ENCODE results near the gene MPZL1. TPM values are rescaled to one million over a fixed set of nuclear protein-coding genes. Genes with fewer than 3 reads are reported as not detected.

Gene MPZL1
- 63.9 and 79.2 TPM in 2 replicates for total RNA-seq

DNA sequence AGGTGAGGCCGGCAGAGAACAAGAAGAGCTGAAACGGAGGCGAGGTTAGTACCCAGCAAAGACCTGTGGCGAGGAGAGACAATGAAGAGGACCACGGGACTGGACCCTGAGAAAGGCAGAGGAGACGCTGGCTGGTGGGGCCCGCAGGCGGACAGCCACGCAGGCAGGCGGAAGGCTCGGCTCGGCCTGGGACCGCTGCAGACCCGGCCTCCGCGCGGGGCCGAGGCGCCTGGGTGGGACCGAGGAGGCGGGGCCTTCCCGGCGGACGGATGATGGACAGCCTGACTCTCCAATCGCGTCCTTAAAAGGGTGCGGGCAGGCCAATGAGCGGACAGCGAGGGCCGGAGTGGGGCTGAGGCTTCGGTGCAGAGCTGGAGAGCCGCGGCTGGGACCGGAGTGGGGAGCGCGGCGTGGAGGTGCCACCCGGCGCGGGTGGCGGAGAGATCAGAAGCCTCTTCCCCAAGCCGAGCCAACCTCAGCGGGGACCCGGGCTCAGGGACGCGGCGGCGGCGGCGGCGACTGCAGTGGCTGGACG, at the start of gene MPZL1:
Gene MPZL1 (plus strand): TSS at position 366 of the 535 bp plus-strand sequence. CDS start 170 bp downstream, outside the sequence.

Other genes with a start within 250 kb of the MPZL1 start
- gene CD247, start 203.5 kb upstream of the MPZL1 start, total RNA-seq: 0.16 and 0.25 TPM in 2 replicates
- gene CREG1, start 168.2 kb upstream of the MPZL1 start, total RNA-seq: 19.1 and 48.3 TPM in 2 replicates
- 0.13 TPM in 1 of 2 replicates, not detected in the other for gene RCSD1, start 91.8 kb upstream of the MPZL1 start, total RNA-seq
- under 0.01 TPM in 1 of 2 replicates, not detected in the other for gene ADCY10, start 192.2 kb downstream of the MPZL1 start, total RNA-seq
- 25.3 and 34.2 TPM in 2 replicates for gene DCAF6, start 214.7 kb downstream of the MPZL1 start, total RNA-seq
- gene MPC2, start 215.1 kb downstream of the MPZL1 start, total RNA-seq: 21.5 and 28.6 TPM in 2 replicates